ENCODE measurements around the gene KLF7.
"Not testable (repeated sequence)": the region's sequence is repeated elsewhere in the genome, so short reads cannot be mapped to it uniquely, and the experiment has no call there.

The KLF7 gene

DNA sequence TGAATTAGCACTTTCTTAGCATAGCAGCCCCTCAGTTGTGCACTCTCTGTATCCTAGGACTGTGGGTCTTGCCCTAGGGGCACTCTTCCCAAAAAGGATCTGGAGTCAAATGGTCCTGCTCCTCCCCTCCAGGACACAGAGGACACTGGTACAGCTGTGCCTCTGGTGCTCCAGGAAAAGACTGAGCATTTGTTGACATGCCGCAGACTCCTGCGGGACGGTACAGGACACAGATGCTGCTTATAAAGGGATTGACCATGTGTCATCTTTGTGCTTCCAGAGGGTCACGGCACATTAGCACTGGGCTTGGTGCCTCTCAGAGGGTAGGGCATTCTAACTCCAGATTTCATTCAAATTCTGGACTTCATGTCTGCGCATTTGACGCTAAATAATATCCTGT is 110.5 kb downstream of the KLF7 start:
- no peak for DNase-seq (ENCODE audit: low spot score)

DNA sequence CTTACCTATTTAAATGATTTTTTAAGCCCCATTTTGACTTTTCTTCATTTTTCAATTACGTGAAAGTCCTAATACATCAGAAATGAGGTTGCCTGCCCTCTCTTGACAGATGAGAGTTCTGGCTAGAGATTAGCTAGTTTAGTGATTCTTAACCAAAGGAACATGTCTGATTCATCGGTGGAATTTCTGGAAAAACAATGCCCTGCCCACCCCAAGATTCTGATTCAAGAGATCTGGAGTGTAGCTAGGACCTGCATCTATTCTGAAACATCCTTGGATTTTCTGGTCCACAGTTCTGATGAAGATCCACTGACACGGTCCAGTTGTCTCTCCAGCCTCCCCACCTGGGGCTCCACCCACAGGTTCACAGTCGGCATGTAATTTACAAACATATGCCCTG is 111.2 kb downstream of the KLF7 start:
- no peak for DNase-seq (ENCODE audit: low spot score)

DNA sequence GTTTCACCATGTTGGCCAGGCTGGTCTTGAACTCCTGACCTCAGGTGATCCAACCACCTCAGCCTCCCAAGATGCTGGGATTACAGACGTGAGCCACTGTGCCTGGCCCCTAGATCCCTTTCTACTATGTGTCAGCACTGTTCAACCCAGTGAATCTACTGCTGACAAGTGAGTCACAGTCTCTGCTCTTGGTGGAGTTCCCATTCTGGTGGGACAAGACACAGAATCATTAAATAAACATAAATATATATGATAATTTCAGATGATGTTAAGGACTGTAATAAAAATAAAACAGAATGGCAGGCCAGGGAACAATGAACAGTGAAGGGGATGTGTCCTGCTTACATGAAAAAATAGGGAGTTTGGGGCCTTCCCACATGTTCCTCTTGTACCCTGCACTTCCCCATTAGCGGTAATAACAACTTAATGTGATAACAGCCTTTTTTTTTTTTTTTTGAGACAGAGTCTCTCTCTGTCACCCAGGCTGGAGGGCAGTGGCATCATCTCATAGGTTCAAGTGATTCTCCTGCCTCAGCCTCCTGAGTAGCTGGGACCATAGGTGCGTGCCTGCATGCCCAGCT is 114.3 kb downstream of the KLF7 start:
- DNase-seq (ENCODE audit: low spot score) = no peak

DNA sequence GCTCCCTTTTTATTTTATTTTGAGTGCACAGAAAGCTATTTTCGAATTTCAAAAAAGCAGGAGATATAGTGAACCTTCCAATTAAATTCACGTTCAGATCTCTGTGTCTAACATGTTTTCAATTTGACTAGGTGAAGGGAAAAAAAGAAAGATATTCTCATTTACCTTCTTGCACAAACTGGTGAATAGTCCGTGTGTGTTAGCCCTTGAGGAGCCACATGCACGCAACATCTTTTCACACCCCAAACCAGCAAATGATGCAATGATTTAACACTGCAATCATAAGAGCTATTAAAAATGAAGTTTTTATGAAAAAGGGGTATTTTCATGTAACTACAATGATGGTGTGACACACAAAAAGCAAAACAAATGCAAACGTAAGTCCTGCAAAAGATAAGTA is 116.6 kb downstream of the KLF7 start:
- DNase-seq (ENCODE audit: low spot score) = no peak

DNA sequence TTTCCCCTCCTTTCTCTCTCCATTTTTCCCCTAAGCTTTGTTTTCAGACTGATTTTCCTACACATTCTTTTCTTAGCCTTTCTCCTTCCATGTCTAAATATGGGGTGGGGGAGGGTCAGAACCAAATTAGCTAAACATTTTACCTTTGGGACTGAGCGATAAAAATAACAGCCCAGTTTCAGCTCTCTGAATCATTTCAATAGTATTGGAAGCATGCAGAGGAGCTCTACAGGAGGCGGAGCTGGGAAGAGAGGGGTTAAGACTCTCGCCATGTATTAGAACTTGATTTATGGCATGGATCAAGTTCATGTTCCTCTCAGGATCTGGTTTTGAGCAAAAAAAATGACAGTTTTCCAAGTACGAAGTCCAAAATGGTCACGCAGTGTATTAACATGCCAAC is 117.3 kb downstream of the KLF7 start:
- no peak for DNase-seq (ENCODE audit: low spot score)

DNA sequence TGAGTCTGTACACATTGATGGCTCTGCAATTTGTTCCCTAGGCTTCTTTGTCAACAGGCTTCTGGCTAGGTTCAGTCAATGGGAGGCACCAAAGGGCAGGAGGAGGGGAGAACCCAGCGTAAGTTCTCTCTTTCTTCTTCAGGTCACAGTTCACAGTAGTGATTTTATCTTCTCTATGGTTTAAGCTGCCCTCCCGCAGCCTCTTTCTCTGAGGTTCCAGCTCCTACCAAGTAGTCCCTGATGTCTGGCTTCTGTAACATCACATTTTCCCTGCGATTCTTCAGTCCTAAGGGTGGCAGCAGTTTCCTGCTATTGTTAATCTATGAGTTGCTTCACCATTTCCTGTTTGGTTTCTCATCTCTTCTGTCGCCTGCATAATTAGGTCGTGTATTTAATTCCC is 119.0 kb downstream of the KLF7 start:
- DNase-seq (ENCODE audit: low spot score) = no peak

DNA sequence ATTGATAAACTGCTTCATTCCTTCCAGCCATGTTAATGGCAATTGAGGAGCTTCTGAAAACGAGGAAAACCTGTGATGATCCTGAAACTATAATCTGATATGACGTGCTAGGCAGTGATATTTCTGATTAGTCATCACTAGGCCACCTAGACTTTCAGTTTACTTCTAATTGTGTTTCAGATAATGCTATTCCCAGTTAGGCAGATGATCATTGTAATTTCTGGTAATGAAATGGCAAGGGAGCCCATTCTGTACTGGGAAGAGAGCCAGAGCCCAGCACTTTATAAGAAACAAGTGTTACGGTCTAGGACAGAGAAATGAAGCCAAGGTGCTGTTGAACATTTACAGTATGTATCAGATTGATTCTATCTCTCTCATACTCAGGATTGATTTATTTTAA is 120.2 kb downstream of the KLF7 start:
- no peak for DNase-seq (ENCODE audit: low spot score)

DNA sequence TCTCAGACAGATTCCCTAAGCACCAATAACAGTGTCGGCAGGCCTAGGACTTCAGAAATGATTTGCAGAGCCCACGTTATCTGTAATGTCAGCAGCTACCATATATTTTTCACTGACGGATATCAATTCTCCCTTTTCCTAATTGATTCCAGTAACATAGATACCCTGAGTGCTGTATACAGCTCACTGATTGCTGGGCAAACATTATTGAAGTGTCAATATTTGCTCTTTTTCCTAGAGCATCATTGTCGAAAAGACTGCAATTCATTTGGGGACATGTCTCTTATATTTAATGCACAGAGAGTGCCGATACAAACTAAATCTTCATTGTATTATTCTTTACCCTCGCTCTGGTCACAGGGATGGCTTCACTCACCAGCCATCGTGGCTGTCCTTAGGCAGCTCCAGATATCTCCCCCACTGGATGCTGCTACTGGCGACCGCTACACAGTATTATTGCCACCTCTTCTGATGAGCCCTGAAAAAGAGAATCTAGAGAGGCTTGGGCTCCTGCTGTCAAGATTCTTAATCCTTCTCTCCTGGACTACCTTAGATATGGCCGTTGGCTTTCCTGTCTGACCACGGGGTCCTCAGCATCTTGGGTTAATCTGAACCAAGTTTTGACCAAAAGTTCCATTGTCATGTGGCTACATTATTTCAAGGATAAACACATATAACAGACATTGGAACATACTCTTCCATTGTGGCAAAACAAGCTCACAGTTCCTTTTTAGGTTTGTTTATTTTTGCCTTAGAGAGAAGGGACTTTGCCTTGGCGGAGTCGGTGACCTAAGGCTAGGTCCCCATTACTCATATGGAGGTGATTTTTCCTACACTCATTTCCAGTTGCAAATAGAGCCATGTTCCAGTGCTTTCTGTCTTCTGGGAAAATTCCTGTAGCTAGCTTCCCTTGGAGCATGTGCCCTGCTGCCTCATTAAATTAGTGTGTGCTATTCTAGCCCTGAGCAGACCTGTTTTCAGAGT is 121.1 kb downstream of the KLF7 start:
- no peak for DNase-seq (ENCODE audit: low spot score)

DNA sequence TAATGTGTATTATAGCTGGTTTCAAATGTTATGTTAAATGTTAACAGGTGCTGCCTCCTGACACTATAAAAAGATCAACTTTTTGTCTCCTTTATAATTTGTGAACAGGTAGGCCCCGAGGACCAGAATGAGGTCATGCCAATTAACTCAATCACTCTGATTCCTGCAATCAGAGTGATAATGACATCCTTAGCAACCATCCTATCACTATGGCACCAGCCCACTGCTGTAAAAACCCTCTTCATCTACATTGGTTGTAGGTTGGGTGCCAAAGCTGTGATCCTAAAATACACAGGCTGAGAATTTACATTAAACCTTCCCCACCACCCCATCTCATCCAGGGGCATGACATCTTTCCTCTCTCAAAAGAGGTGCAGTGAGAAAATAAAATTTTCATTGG is 122.9 kb downstream of the KLF7 start:
- DNase-seq (ENCODE audit: low spot score) = no peak

DNA sequence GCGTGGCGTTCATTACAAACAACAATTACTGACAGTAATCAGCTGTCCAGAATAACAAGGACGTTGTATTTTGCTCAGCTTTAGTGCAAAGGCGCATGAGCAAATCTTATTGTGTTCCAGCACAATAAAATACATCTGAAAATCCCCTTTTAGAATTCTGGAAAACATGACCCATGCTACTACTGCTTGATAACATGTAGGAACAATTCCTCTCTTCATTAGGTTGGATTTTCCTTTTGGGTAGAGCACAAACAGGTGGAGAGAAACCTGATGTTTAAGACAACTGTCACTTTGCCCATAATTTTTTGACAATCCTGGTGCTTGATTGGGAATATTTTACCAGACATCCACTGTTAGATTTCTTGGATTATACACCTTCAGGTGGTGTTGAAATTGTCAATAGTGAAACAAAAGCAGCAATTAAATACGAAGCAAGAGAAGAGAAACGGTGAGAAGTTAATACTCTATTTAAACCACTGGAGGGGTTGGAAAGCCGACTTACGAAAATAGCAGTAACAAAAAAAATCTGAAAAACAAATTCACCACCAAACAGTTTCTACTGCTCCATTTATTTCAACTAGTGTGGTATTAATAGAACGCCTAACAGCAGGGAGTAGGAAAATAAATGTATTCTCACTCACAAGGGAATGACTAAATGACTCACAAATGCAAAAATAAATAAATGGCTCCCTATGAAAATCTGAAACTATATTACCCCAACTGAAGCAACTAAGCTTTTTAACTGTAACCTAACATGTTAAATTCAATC is 123.8 kb downstream of the KLF7 start:
- DNase-seq (ENCODE audit: low spot score) = no peak

DNA sequence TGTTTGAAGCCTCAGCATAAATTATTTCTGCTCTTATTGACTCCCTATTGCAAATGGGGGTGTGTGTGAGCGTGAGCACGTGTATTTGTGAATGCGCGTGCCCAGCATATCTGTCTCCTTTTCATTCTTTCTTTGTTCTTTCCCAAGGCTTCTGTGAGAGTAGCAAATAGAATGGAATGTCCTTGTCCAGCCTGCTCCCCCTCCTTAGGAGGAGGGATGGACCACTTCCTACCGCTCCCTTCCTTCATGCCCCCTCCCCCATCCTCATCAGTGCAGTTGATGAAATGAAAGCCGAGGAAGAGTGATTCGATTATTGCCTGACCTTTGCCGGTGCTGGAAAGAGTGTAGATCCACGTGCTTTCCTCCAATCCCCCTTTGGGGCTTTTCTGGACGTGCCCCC is 124.5 kb downstream of the KLF7 start:
- no peak for DNase-seq (ENCODE audit: low spot score)

DNA sequence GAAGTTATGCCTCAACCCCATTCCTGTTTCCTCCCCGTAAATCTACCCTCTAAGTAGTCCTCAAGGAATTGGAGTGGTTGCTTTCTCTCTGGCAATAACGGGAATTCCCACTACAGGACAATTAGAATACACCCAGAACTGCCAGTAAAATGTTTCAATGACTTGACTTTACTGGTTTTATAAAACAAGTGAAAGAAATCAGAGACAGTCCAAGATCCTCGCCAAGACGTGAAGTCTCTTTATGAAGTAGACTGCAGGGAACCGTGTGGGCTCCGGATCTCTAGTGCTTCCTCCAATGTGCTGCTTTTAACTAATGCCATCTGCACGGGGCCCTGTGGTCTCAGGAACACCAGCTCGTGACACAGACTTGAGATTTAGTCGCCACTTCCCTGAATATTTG is 125.1 kb downstream of the KLF7 start:
- no peak for DNase-seq (ENCODE audit: low spot score)

DNA sequence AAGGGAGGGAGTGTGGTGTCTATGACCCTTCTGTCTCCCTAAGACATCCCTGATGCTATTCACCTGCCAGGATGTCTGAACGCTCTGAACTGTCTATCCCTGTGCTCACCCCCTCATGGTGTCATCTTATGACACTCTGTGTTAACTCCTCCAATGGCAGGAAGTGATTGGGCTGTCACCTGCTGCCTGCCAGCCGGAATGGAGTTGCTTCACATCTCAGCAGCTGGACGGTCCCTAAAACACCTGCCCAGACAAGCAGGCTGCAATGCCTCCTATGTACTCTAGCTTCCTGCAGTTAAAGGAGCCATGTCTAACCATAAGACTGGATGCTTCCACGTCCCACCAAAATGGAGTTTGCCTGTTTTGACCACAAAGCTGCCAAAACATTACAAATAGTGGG is 126.5 kb downstream of the KLF7 start:
- no peak for DNase-seq (ENCODE audit: low spot score)

DNA sequence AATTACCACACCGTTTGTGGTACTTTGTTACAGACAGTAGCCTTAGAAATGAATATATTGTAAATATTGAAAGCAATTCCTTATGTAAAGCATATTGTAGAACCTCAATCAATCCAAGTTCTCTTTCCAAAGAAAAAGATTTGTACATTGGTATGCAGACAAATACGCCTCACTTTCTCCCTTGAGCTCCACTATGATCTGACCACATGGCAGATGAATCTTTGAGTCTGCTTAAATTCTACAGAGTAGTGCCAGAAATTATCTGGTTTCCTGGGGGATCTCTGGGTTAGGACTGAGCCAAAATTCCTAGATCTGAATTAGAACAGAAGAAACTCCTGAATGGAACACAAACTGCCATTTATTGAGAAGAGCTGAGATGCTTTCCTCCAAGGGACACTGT is 127.4 kb downstream of the KLF7 start:
- DNase-seq (ENCODE audit: low spot score) = no peak

DNA sequence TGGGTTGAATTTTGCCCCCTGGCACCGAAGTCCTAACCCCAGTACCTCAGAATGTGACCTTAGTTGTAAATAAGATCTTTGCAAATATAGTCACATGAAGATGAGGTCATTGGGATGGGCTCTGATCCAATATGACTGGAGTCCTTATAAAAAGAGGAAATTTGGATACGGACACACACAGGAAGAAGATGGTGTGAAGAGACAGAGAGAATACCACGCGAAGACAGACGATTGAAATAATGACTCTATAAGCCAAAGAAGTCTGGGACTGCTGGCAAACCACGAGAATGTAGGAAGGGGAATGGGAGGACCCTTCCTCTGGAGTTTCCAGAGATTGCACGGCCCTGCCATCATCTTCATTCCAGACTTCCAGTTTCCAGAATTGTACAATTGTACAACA is 127.9 kb downstream of the KLF7 start:
- DNase-seq (ENCODE audit: low spot score) = no peak

DNA sequence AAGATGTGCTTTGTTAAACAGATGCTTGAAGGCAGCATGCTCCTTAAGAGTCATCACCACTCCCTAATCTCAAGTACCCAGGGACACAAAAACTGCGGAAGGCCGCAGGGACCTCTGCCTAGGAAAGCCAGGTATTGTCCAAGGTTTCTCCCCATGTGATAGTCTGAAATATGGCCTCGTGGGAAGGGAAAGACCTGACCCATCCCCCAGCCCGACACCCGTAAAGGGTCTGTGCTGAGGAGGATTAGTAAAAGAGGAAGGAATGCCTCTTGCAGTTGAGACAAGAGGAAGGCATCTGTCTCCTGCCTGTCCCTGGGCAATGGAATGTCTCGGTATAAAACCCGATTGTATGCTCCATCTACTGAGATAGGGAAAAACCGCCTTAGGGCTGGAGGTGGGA is 128.7 kb downstream of the KLF7 start:
- DNase-seq (ENCODE audit: low spot score) = not testable (repeated sequence)

DNA sequence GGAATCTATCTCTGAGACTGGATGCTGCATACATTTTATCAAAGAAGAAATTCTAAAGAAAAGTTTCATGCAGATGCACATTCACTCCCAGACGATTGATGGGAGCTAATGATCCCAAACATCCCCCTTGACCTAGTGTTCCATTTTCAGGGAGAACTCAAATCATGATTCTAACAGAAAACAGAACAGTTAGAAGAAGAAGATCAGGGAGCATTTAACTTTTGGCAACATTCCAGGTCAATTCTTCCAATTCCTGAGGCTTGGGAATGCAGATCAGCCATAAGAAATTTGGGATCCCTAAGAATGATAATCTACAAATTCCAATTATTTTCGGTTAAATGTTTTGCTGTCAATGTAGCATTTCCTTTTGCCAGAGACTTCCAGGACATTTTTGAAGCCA is 129.9 kb downstream of the KLF7 start:
- DNase-seq (ENCODE audit: low spot score) = no peak

DNA sequence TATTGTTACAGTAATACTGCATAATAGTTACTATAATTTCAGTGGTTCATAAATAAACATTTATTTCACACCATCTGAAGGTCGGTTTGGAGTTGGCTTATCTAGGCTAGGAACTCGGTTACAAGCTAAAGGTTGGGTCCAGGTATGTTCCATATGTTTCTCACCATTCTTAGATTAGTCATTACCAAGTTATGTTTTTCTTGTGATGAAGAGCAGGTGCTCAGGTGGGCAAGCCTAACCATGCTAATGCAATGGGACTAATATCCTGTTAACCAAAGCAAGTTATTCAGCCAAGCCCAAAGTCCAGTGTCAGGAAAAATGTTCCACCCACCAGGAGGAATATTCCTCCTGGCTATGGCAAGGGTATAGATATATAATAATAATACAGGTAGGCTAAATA is 133.3 kb downstream of the KLF7 start:
- no peak for DNase-seq (ENCODE audit: low spot score)
